H9 (cell line): ENCODE measurements around the gene NBEAL1. TPM values are rescaled to one million over a fixed set of nuclear protein-coding genes. Genes with fewer than 3 reads are reported as not detected.

Source experiments
- DNase-seq: peaks from one replicate; pipeline ENCODE4 v3.0.0-alpha.2; 2017
- H2AFZ ChIP-seq: one replicate; pipeline ENCODE4 v1.6.1; 2013; ENCODE audit warnings: mild to moderate bottlenecking, low read length, control low read depth, moderate library complexity
- H2AK5ac ChIP-seq: 2 replicates; pipeline ENCODE4 v1.6.1; 2013; ENCODE audit warnings: low read length, control low read depth, mixed read lengths; ENCODE audit not compliant: insufficient read length
- H2BK120ac ChIP-seq: one replicate; pipeline ENCODE4 v1.6.1; 2013; ENCODE audit warnings: low read depth, mild to moderate bottlenecking, low read length, control low read depth, inconsistent platforms; ENCODE audit not compliant: poor library complexity, severe bottlenecking
- H2BK12ac ChIP-seq: 2 replicates; pipeline ENCODE4 v1.6.1; 2013; ENCODE audit warnings: low read length, control low read depth, mixed read lengths, low read depth; ENCODE audit not compliant: insufficient read length
- H2BK15ac ChIP-seq: 2 replicates; pipeline ENCODE4 v1.6.1; 2013; ENCODE audit warnings: low read depth, low read length, control low read depth
- H2BK20ac ChIP-seq: one replicate; pipeline ENCODE4 v1.6.1; 2013; ENCODE audit warnings: low read depth, mild to moderate bottlenecking, low read length, control low read depth, inconsistent platforms; ENCODE audit not compliant: poor library complexity, severe bottlenecking
- H2BK5ac ChIP-seq: 2 replicates; pipeline ENCODE4 v1.6.1; 2013; ENCODE audit warnings: low read length, control low read depth, mixed read lengths; ENCODE audit not compliant: insufficient read length
- H3K14ac ChIP-seq: 2 replicates; pipeline ENCODE4 v1.6.1; 2013; ENCODE audit warnings: low read length, control low read depth; ENCODE audit not compliant: insufficient read depth
- H3K18ac ChIP-seq: 2 replicates; pipeline ENCODE4 v1.6.1; 2013; ENCODE audit warnings: low read depth, mild to moderate bottlenecking, mixed read lengths, low read length, control low read depth; ENCODE audit not compliant: insufficient read length
- H3K23ac ChIP-seq: 2 replicates; pipeline ENCODE4 v1.6.1; 2013; ENCODE audit warnings: low read length, control low read depth, mixed read lengths, low read depth; ENCODE audit not compliant: insufficient read length
- H3K23me2 ChIP-seq: 2 replicates; pipeline ENCODE4 v1.6.1; 2013; ENCODE audit warnings: low read depth, mild to moderate bottlenecking, mixed read lengths, low read length, control low read depth; ENCODE audit not compliant: insufficient read length, poor library complexity, severe bottlenecking
- H3K27ac ChIP-seq: 2 replicates; pipeline ENCODE4 v1.5.1; 2013; ENCODE audit warnings: low read length, control low read depth, mixed read lengths, low read depth; ENCODE audit not compliant: insufficient read length
- H3K27me3 ChIP-seq: 2 replicates; pipeline ENCODE4 v1.6.1; 2013; ENCODE audit warnings: low read length, control low read depth, inconsistent platforms; ENCODE audit not compliant: insufficient read depth
- H3K4ac ChIP-seq: 2 replicates; pipeline ENCODE4 v1.6.1; 2013; ENCODE audit warnings: low read depth, mild to moderate bottlenecking, control low read depth, inconsistent platforms, low read length, moderate library complexity
- H3K4me1 ChIP-seq: 2 replicates; pipeline ENCODE4 v1.6.1; 2013; ENCODE audit warnings: low read length, control low read depth, inconsistent platforms; ENCODE audit not compliant: insufficient read depth
- H3K4me2 ChIP-seq: 2 replicates; pipeline ENCODE4 v1.6.1; 2013; ENCODE audit warnings: low read length, control low read depth, mixed read lengths; ENCODE audit not compliant: insufficient read length, insufficient read depth
- H3K56ac ChIP-seq: 2 replicates; pipeline ENCODE4 v1.6.1; 2013; ENCODE audit warnings: low read depth, mild to moderate bottlenecking, mixed read lengths, low read length, control low read depth; ENCODE audit not compliant: insufficient read length
- H3K79me1 ChIP-seq: 2 replicates; pipeline ENCODE4 v1.6.1; 2013; ENCODE audit warnings: low read depth, mild to moderate bottlenecking, moderate library complexity, low read length, control low read depth, inconsistent platforms; ENCODE audit not compliant: insufficient read depth, poor library complexity, severe bottlenecking
- H3K79me2 ChIP-seq: 2 replicates; pipeline ENCODE4 v1.6.1; 2013; ENCODE audit warnings: low read length, control low read depth, inconsistent platforms; ENCODE audit not compliant: insufficient read depth
- H3K9ac ChIP-seq: 2 replicates; pipeline ENCODE4 v1.6.1; 2013; ENCODE audit warnings: low read length, control low read depth, mixed read lengths; ENCODE audit not compliant: insufficient read length; ENCODE audit errors: extremely low read depth
- H3K9me3 ChIP-seq: one replicate; pipeline ENCODE4 v1.6.1; 2013; ENCODE audit warnings: low read depth, low read length, inconsistent platforms; ENCODE audit not compliant: control insufficient read depth
- H3T11ph ChIP-seq: one replicate; pipeline ENCODE4 v1.6.1; 2013; ENCODE audit warnings: mild to moderate bottlenecking, low read length, control low read depth, inconsistent platforms
- H4K20me1 ChIP-seq: one replicate; pipeline ENCODE4 v1.6.1; 2013; ENCODE audit not compliant: control insufficient read depth, insufficient read length, insufficient read depth
- H4K5ac ChIP-seq: 2 replicates; pipeline ENCODE4 v1.6.1; 2013; ENCODE audit warnings: low read depth, mild to moderate bottlenecking, mixed read lengths, low read length, control low read depth; ENCODE audit not compliant: insufficient read length
- H4K8ac ChIP-seq: replicated peaks from 2 replicates; pipeline ENCODE4 v1.6.1; 2013; ENCODE audit warnings: low read length, control low read depth, mixed read lengths, low read depth; ENCODE audit not compliant: insufficient read length
- H4K91ac ChIP-seq: 2 replicates; pipeline ENCODE4 v1.6.1; 2013; ENCODE audit warnings: low read depth, mild to moderate bottlenecking, moderate library complexity, mixed read lengths, low read length, control low read depth; ENCODE audit not compliant: insufficient read length
- H3K27ac Mint-ChIP-seq, 3 experiments: 2 replicates in 2 of 3; 3 replicates in 1 of 3; pipeline ENCODE4 v1.8.0; 2020 to 2021; ENCODE audit warnings: mixed read lengths in 3 of 3, mild to moderate bottlenecking in 1 of 3, moderate library complexity in 1 of 3
- H3K27me3 Mint-ChIP-seq: 2 replicates; pipeline ENCODE4 v1.8.0; 2021; ENCODE audit warnings: low read depth, mild to moderate bottlenecking, moderate library complexity, mixed read lengths
- H3K36me3 Mint-ChIP-seq, 3 experiments: 2 replicates in 2 of 3; 3 replicates in 1 of 3; pipeline ENCODE4 v1.8.0; 2020 to 2021; ENCODE audit warnings: low read depth in 3 of 3, mixed read lengths in 3 of 3; ENCODE audit not compliant: insufficient read depth in 1 of 3
- H3K4me1 Mint-ChIP-seq, 2 experiments: 2 replicates each; pipeline ENCODE4 v1.8.0; 2020; ENCODE audit warnings: mixed read lengths in 2 of 2
- H3K4me3 Mint-ChIP-seq, 2 experiments: 2 replicates in 1 of 2; 3 replicates in 1 of 2; pipeline ENCODE4 v1.8.0; 2020 to 2021; ENCODE audit warnings: mild to moderate bottlenecking in 2 of 2, mixed read lengths in 2 of 2, moderate library complexity in 1 of 2
- H3K9me3 Mint-ChIP-seq, 2 experiments: 2 replicates in 1 of 2; 3 replicates in 1 of 2; pipeline ENCODE4 v1.8.0; 2020; ENCODE audit warnings: mild to moderate bottlenecking in 2 of 2, mixed read lengths in 2 of 2, moderate library complexity in 1 of 2
- WGBS: extraction: QIAGEN DNeasy Blood & Tissue Kit; methylation state at CpG from one replicate; pipeline ENCODE4 v1.1.7; 2013; ENCODE audit warnings: missing lambda C conversion rate, low lambda C conversion rate, mixed read lengths; ENCODE audit not compliant: insufficient read length; ENCODE audit errors: extremely low coverage; 5-methylcytosine and 5-hydroxymethylcytosine counted together
- total RNA-seq: library from RNA; stranded (reverse); gene quantifications from 2 replicates; pipeline ENCODE4 v1.2.1, GENCODE V29; 2021
- TF ChIP-seq, protein P1 (sequence below): fragments of 200-600 bp; sonication (generic); conservative IDR thresholded peaks from 3 replicates; pipeline ENCODE4 v1.8.0; 2021; ENCODE audit warnings: antibody characterized with exemption, mild to moderate bottlenecking

NBEAL1 gene
- total RNA-seq, 1 experiment from 2014 or later = 10.1 TPM

GRCh38 chr2:203167751-203168150 is 153.1 kb downstream of the NBEAL1 start:
- DNase-seq = no peak
- no peak overlapping the region for H3K9ac ChIP-seq
- no peak overlapping the region for H3T11ph ChIP-seq
- Mint-ChIP-seq H3K4me1 (no peaks in the 10 kb centered on the region), H3K9me3 (peaks cover 0 to 2% of the 10 kb centered on the region in 2 experiments; a peak in 1 of 5 replicates), H3K36me3 (peaks cover 0 to 10% (median 2%) of the 10 kb centered on the region in 3 experiments; a peak in 3 of 7 replicates), H3K27ac (peak overlapping the region in 1 of 3 experiments; percentile 10; a peak in 1 of 7 replicates), H3K4me3 (no peak overlapping the region), H3K27me3 (no peaks in the 10 kb centered on the region)
- no peaks in the 10 kb centered on the region for H3K23me2 ChIP-seq
- no peak overlapping the region for H2BK12ac ChIP-seq
- H3K79me2 ChIP-seq = no peaks in the 10 kb centered on the region
- no peak overlapping the region for H3K4ac ChIP-seq
- H3K4me2 ChIP-seq = no peak overlapping the region
- H3K27ac ChIP-seq = no peak overlapping the region
- TF ChIP-seq, protein P1, sequence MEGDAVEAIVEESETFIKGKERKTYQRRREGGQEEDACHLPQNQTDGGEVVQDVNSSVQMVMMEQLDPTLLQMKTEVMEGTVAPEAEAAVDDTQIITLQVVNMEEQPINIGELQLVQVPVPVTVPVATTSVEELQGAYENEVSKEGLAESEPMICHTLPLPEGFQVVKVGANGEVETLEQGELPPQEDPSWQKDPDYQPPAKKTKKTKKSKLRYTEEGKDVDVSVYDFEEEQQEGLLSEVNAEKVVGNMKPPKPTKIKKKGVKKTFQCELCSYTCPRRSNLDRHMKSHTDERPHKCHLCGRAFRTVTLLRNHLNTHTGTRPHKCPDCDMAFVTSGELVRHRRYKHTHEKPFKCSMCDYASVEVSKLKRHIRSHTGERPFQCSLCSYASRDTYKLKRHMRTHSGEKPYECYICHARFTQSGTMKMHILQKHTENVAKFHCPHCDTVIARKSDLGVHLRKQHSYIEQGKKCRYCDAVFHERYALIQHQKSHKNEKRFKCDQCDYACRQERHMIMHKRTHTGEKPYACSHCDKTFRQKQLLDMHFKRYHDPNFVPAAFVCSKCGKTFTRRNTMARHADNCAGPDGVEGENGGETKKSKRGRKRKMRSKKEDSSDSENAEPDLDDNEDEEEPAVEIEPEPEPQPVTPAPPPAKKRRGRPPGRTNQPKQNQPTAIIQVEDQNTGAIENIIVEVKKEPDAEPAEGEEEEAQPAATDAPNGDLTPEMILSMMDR = no peak
- H3K14ac ChIP-seq = no peak overlapping the region
- WGBS = no CpG with 5 or more reads among the region's 5 CpGs
- no peak overlapping the region for H2AK5ac ChIP-seq
- no peaks in the 10 kb centered on the region for H3K27me3 ChIP-seq
- no peak overlapping the region for H4K8ac ChIP-seq
- no peaks in the 10 kb centered on the region for H3K79me1 ChIP-seq
- H4K91ac ChIP-seq = no peak overlapping the region
- no peaks in the 10 kb centered on the region for H4K20me1 ChIP-seq
- no peaks in the 10 kb centered on the region for H3K4me1 ChIP-seq
- H2BK15ac ChIP-seq = no peak overlapping the region
- H3K23ac ChIP-seq = no peak overlapping the region
- H2AFZ ChIP-seq = no peak overlapping the region
- no peaks in the 10 kb centered on the region for H3K9me3 ChIP-seq
- no peak overlapping the region for H4K5ac ChIP-seq
- no peak overlapping the region for H2BK20ac ChIP-seq
- no peak overlapping the region for H3K18ac ChIP-seq
- no peak overlapping the region for H2BK5ac ChIP-seq
- H2BK120ac ChIP-seq = no peak overlapping the region
- H3K56ac ChIP-seq = no peak overlapping the region
